SK-N-SH (cell line): Measurements from ENCODE around the gene SRA1. TPM values are rescaled to one million over a fixed set of nuclear protein-coding genes. Genes with fewer than 3 reads are reported as not detected.

ENCODE experiments used
- CTCF ChIA-PET: fragments of 300-600, 350-600 bp; formaldehyde crosslinking; extraction: SDS; loops from one replicate; lab custom pipeline; 2021; lab: Yijun Ruan, JAX
- POLR2A ChIA-PET: fragments of 350-600 bp; sonication (Branson Sonifier 250); formaldehyde crosslinking; extraction: SDS; loops from one replicate; lab custom pipeline; 2020; ENCODE audit warnings: antibody characterized with exemption, inconsistent platforms; lab: Yijun Ruan, JAX
- DNase-seq: peaks from one replicate; pipeline ENCODE4 v3.0.0; 2012
- H2AFZ ChIP-seq: fragments of 200-600 bp; sonication (generic); 2 replicates; pipeline ENCODE4 v1.8.1; 2016; ENCODE audit warnings: antibody characterized with exemption, mild to moderate bottlenecking, low read depth
- H3F3A ChIP-seq: fragments of 200-600 bp; sonication (generic); replicated peaks from 2 replicates; pipeline ENCODE3; 2016; ENCODE audit warnings: antibody characterized with exemption, mild to moderate bottlenecking; ENCODE audit not compliant: insufficient read depth
- H3K27ac ChIP-seq, 2 experiments: fragments of 200-500 bp in 1 of 2; fragments of 200-600 bp in 1 of 2; sonication (Bioruptor generic) in 1 of 2; sonication (generic), shearing (Covaris generic) in 1 of 2; 2 replicates each; pipeline versions ENCODE4 v1.5.1 to v1.6.1; 2014 to 2016; ENCODE audit warnings: low read depth in 2 of 2, inconsistent platforms in 1 of 2, low read length in 1 of 2, mild to moderate bottlenecking in 1 of 2, mixed read lengths in 1 of 2
- H3K27me3 ChIP-seq: fragments of 200-600 bp; sonication (generic), shearing (Covaris generic); 2 replicates; pipeline ENCODE4 v1.6.1; 2016; ENCODE audit warnings: mixed run types; ENCODE audit not compliant: insufficient read depth
- H3K36me3 ChIP-seq, 2 experiments: fragments of 200-500 bp in 1 of 2; fragments of 200-600 bp in 1 of 2; sonication (Bioruptor generic) in 1 of 2; sonication (generic) in 1 of 2; replicated peaks in 1 of 2; 2 replicates each; pipeline versions ENCODE3 to v1.5.1; 2014 to 2016; ENCODE audit warnings: low read length in 1 of 2, mild to moderate bottlenecking in 1 of 2; ENCODE audit not compliant: insufficient read depth in 2 of 2, control insufficient read depth in 1 of 2
- H3K4me1 ChIP-seq, 2 experiments: fragments of 200-500 bp in 1 of 2; fragments of 200-600 bp in 1 of 2; sonication (Bioruptor generic) in 1 of 2; sonication (generic), shearing (Covaris generic) in 1 of 2; 2 replicates each; pipeline versions ENCODE4 v1.5.1 to v1.6.1; 2014 to 2016; ENCODE audit warnings: low read depth in 1 of 2, low read length in 1 of 2, mixed run types in 1 of 2; ENCODE audit not compliant: insufficient read depth in 2 of 2, control insufficient read depth in 1 of 2
- H3K4me2 ChIP-seq: fragments of 200-600 bp; sonication (generic), shearing (Covaris generic); 2 replicates; pipeline ENCODE4 v1.6.1; 2017; ENCODE audit warnings: mixed run types
- H3K4me3 ChIP-seq, 2 experiments: fragments of 200-500 bp in 1 of 2; fragments of 200-600 bp in 1 of 2; sonication (Bioruptor generic) in 1 of 2; sonication (generic), shearing (Covaris generic) in 1 of 2; 2 replicates each; pipeline versions ENCODE4 v1.5.1 to v1.8.1; 2014 to 2016; ENCODE audit warnings: low read depth in 2 of 2, inconsistent platforms in 1 of 2, low read length in 1 of 2, mild to moderate bottlenecking in 1 of 2, mixed read lengths in 1 of 2, moderate library complexity in 1 of 2
- H3K79me2 ChIP-seq: fragments of 200-600 bp; sonication (generic); 2 replicates; pipeline ENCODE4 v1.8.1; 2017; ENCODE audit warnings: mild to moderate bottlenecking; ENCODE audit not compliant: insufficient read depth
- H3K9ac ChIP-seq: fragments of 200-600 bp; sonication (generic); 2 replicates; pipeline ENCODE4 v1.6.1; 2017; ENCODE audit warnings: mixed run types
- H3K9me2 ChIP-seq: fragments of 200-600 bp; sonication (generic); 2 replicates; pipeline ENCODE4 v1.6.1; 2017; ENCODE audit warnings: mixed run types
- H3K9me3 ChIP-seq: fragments of 200-600 bp; sonication (generic); 2 replicates; pipeline ENCODE4 v1.6.1; 2017; ENCODE audit warnings: mixed run types, mild to moderate bottlenecking, moderate library complexity
- H4K20me1 ChIP-seq: fragments of 200-600 bp; sonication (generic); 2 replicates; pipeline ENCODE4 v1.6.1; 2017; ENCODE audit warnings: mild to moderate bottlenecking, mixed run types; ENCODE audit not compliant: insufficient read depth
- FOXJ3 ChIP-seq: sonication (generic); formaldehyde crosslinking; IDR thresholded peaks from 2 replicates; pipeline ENCODE4 v1.5.1; 2020; ENCODE audit warnings: mild to moderate bottlenecking, missing genetic modification reagents
- GATA2 ChIP-seq: sonication (generic); formaldehyde crosslinking; IDR thresholded peaks from 2 replicates; pipeline ENCODE4 v1.5.0; 2020; ENCODE audit warnings: mild to moderate bottlenecking, missing genetic modification reagents
- JUND ChIP-seq: IDR thresholded peaks from 2 replicates; pipeline ENCODE4 v1.4.0; 2012
- RAD21 ChIP-seq: IDR thresholded peaks from 2 replicates; pipeline ENCODE4 v1.6.1; 2012; ENCODE audit warnings: mild to moderate bottlenecking, low read length
- USF1 ChIP-seq: IDR thresholded peaks from 2 replicates; pipeline ENCODE4 v1.4.0; 2012; ENCODE audit warnings: low read depth, borderline replicate concordance
- USF2 ChIP-seq: fragments of 150-350 bp; IDR thresholded peaks from 2 replicates; pipeline ENCODE4 v1.6.1; 2017; ENCODE audit warnings: antibody characterized with exemption, low read length, low read depth, borderline replicate concordance
- YY1 ChIP-seq: IDR thresholded peaks from 2 replicates; pipeline ENCODE4 v1.4.0; 2012; ENCODE audit warnings: low read depth, mild to moderate bottlenecking
- ZBTB33 ChIP-seq: IDR thresholded peaks from 2 replicates; pipeline ENCODE4 v1.4.0; 2012; ENCODE audit warnings: low read depth, borderline replicate concordance
- WGBS: methylation state at CpG from one replicate; pipeline ENCODE4 v1.1.6; 2017; ENCODE audit warnings: low lambda C conversion rate; 5-methylcytosine and 5-hydroxymethylcytosine counted together
- polyA plus RNA-seq, 3 experiments: library from polyadenylated mRNA; depleted of rRNA; stranded (reverse); fragments of >200 nt; gene quantifications; 2 replicates each; pipeline ENCODE4 v1.2.3, GENCODE V29; 2012
- TF ChIP-seq, protein P1 (sequence below): IDR thresholded peaks from 2 replicates; pipeline ENCODE4 v1.4.0; 2012; ENCODE audit warnings: low read depth

SRA1 gene
- polyA plus RNA-seq, 1 of the 3 experiments (the other 2 are of a cell fraction) = 35.9 TPM

DNA sequence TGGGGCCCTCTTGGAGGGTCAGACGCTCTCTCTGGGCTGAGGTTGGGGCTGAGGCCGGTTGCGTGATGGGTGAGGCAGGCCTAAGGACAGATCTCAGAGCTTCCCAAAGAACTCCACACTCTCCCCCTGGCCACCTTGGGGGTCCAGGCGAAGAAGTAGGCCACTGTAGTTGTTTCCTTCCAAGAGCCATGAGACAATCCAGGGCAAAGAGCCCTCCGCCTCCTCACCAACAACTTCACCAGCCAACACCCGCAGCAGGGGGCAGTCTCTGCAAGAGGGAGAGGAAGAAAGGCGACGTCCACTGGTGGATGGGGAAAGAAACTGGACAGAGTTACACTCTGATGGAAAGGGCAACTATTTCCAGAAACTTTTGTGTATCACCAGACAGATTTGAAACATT, 18.0 kb upstream of the SRA1 start:
- Histone ChIP-seq H3K4me1 (no peaks in the 10 kb centered on the region), H3F3A (no peaks in the 10 kb centered on the region), H3K9me3 (no peaks in the 10 kb centered on the region), H2AFZ (no peak overlapping the region), H3K4me3 (no peak overlapping the region), H3K36me3 (no peaks in the 10 kb centered on the region), H3K9me2 (no peaks in the 10 kb centered on the region), H3K9ac (no peak overlapping the region), H3K27ac (no peak overlapping the region), H3K27me3 (no peaks in the 10 kb centered on the region), H4K20me1 (no peaks in the 10 kb centered on the region), H3K4me2 (no peak overlapping the region), H3K79me2 (no peaks in the 10 kb centered on the region)
- WGBS = 69% methylated on average over 5 of the region's 8 CpGs
- no peak for DNase-seq
- POLR2A ChIA-PET = no interaction called here
- CTCF ChIA-PET = interaction anchor here (0.9 kb wide), 1 partner anchor 10 kb away, joined by 3 read pairs; no protein-coding TSS in a partner anchor
- peak; percentile 39; the same call in 1 of the 2 replicates for TF ChIP-seq RAD21
- no peak for TF ChIP-seq ZBTB33

GRCh38 chr5:140574165-140574564, 16.9 kb upstream of the SRA1 start:
- ChIA-PET POLR2A (no interaction called here), CTCF (interaction anchor here (0.8 to 0.9 kb wide), 2 partner anchors 8 to 9 kb away, joined by 3 read pairs; no protein-coding TSS in a partner anchor)
- Histone ChIP-seq H3K79me2 (no peaks in the 10 kb centered on the region), H3K4me1 (no peaks in the 10 kb centered on the region), H3K4me2 (no peak overlapping the region), H3F3A (no peaks in the 10 kb centered on the region), H4K20me1 (no peaks in the 10 kb centered on the region), H3K9me3 (no peaks in the 10 kb centered on the region), H3K36me3 (no peaks in the 10 kb centered on the region), H2AFZ (no peak overlapping the region), H3K4me3 (no peak overlapping the region), H3K9ac (no peak overlapping the region), H3K27me3 (no peaks in the 10 kb centered on the region), H3K9me2 (no peaks in the 10 kb centered on the region), H3K27ac (no peak overlapping the region)
- 61% methylated on average over 3 of the region's 3 CpGs for WGBS
- TF ChIP-seq JUND (no peak), USF2 (no peak), USF1 (no peak), GATA2 (CRISPR knock-in tag) (no peak), FOXJ3 (no peak), YY1 (no peak)
- TF ChIP-seq, protein P1, sequence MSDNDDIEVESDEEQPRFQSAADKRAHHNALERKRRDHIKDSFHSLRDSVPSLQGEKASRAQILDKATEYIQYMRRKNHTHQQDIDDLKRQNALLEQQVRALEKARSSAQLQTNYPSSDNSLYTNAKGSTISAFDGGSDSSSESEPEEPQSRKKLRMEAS = no peak
- DNase-seq = no peak
